SU-DHL-6 (cell line): ENCODE data around the gene CIB4.

ENCODE experiments used
- H2AFZ ChIP-seq: fragments of 200-600 bp; sonication (generic); 2 replicates; pipeline ENCODE4 v1.6.1; 2014; ENCODE audit warnings: low read depth, mild to moderate bottlenecking, moderate library complexity, mixed read lengths, antibody characterized with exemption, low read length; ENCODE audit not compliant: severe bottlenecking
- H3F3A ChIP-seq: fragments of 200-600 bp; shearing (Covaris generic); 2 replicates; pipeline ENCODE4 v1.6.0; 2016; ENCODE audit warnings: antibody characterized with exemption, mild to moderate bottlenecking; ENCODE audit not compliant: insufficient read depth
- H3K27ac ChIP-seq: fragments of 200-600 bp; sonication (generic); 2 replicates; pipeline ENCODE4 v1.5.1; 2016; ENCODE audit warnings: low read depth, mild to moderate bottlenecking, low read length, moderate library complexity, mixed read lengths
- H3K27me3 ChIP-seq: fragments of 200-600 bp; sonication (generic), shearing (Covaris generic); 2 replicates; pipeline ENCODE4 v1.6.0; 2014; ENCODE audit warnings: mild to moderate bottlenecking, low read length
- H3K36me3 ChIP-seq: fragments of 200-600 bp; sonication (generic); 2 replicates; pipeline ENCODE4 v1.6.1; 2014; ENCODE audit warnings: mild to moderate bottlenecking, low read length, mixed read lengths
- H3K4me2 ChIP-seq: fragments of 300-600, 200-600 bp; shearing (Covaris generic), sonication (generic); 2 replicates; pipeline ENCODE4 v1.6.0; 2014; ENCODE audit warnings: low read length, low read depth, mild to moderate bottlenecking; ENCODE audit not compliant: poor library complexity, severe bottlenecking
- H3K4me3 ChIP-seq: fragments of 200-600 bp; sonication (generic); 2 replicates; pipeline ENCODE4 v1.5.1; 2014; ENCODE audit warnings: antibody characterized with exemption, low read length, mild to moderate bottlenecking, mixed read lengths; ENCODE audit not compliant: insufficient read depth, poor library complexity, severe bottlenecking
- H3K79me2 ChIP-seq: fragments of 200-600 bp; sonication (generic); 2 replicates; pipeline ENCODE4 v1.6.1; 2014; ENCODE audit warnings: mild to moderate bottlenecking, low read length, moderate library complexity; ENCODE audit not compliant: insufficient read depth
- H3K9ac ChIP-seq: fragments of 200-600 bp; sonication (generic); 2 replicates; pipeline ENCODE4 v1.7.0; 2014; ENCODE audit warnings: mild to moderate bottlenecking, low read length
- H3K9me2 ChIP-seq: fragments of 200-600 bp; sonication (generic); replicated peaks from 2 replicates; pipeline ENCODE4 v1.6.1; 2014; ENCODE audit warnings: low read length; ENCODE audit not compliant: insufficient read depth
- H3K9me3 ChIP-seq: fragments of 200-600 bp; sonication (generic); 2 replicates; pipeline ENCODE4 v1.6.1; 2014; ENCODE audit warnings: low read length, mixed read lengths; ENCODE audit not compliant: insufficient read depth
- H4K20me1 ChIP-seq: fragments of 200-600 bp; sonication (generic); 2 replicates; pipeline ENCODE4 v1.6.1; 2014; ENCODE audit warnings: low read depth, mild to moderate bottlenecking, antibody characterized with exemption, low read length, moderate library complexity, mixed read lengths
- EZH2phosphoT487 ChIP-seq: fragments of 200-600 bp; sonication (generic), shearing (Covaris generic); conservative IDR thresholded peaks from 2 replicates; pipeline ENCODE4 v1.6.1; 2018; ENCODE audit warnings: mild to moderate bottlenecking, antibody characterized with exemption, low read length, moderate library complexity, mixed read lengths
- TF ChIP-seq, protein P1 (sequence below): fragments of 200-600 bp; sonication (generic); IDR thresholded peaks from one replicate; pipeline ENCODE4 v1.5.1; 2017; ENCODE audit warnings: antibody characterized with exemption, mild to moderate bottlenecking, low read length, moderate library complexity; ENCODE audit not compliant: insufficient read depth, poor library complexity, severe bottlenecking

CIB4 gene

DNA sequence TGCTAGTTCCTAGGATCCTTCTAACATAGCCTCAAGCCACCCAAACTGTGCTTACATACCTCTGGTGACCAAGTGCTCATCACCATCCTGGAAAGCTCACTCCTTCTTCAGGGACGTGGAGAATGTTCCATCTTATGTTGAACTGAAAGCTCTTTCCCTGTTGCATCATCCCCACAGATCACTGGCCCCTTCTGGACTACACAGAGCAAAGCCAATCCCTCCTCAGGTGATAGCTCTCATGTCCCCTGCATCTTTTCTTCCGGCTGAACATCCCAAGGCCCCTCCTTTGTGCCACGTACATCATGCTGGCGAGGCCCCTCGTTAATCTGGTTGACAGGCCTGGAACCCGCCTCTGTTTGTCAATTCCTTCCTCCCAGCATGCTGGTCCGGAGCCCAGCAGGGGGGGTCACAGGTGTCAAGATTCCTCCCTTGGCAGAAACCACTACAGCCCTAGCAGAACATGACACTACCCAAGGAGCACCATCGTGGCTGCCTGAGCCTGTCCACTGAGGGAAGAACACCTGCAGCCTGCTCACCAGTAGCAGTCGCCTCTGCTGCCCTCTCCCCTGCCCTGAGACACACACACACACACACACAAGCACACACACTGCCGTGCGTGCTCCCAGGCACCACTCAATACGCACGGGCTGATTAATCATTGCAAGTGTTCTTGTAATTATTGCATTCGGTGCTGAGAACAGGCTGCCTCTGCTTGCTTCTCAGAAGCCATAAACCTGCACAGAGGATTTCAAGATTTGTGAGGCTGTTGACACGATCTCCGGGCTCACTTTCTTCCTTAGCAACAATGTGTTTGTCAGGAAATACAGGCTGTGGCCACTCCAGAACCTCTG, 45.0 kb upstream of the CIB4 start:
- Histone ChIP-seq H3K4me3 (no peak overlapping the region), H2AFZ (no peak overlapping the region), H3K9ac (no peak overlapping the region), H4K20me1 (no peaks in the 10 kb centered on the region), H3K9me2 (no peaks in the 10 kb centered on the region), H3K27me3 (no peaks in the 10 kb centered on the region; the same call in 1 of the 2 replicates), H3K9me3 (no peaks in the 10 kb centered on the region), H3K4me2 (no peak overlapping the region), H3F3A (no peaks in the 10 kb centered on the region), H3K27ac (no peak overlapping the region), H3K79me2 (no peaks in the 10 kb centered on the region), H3K36me3 (no peaks in the 10 kb centered on the region)
- TF ChIP-seq, protein P1, sequence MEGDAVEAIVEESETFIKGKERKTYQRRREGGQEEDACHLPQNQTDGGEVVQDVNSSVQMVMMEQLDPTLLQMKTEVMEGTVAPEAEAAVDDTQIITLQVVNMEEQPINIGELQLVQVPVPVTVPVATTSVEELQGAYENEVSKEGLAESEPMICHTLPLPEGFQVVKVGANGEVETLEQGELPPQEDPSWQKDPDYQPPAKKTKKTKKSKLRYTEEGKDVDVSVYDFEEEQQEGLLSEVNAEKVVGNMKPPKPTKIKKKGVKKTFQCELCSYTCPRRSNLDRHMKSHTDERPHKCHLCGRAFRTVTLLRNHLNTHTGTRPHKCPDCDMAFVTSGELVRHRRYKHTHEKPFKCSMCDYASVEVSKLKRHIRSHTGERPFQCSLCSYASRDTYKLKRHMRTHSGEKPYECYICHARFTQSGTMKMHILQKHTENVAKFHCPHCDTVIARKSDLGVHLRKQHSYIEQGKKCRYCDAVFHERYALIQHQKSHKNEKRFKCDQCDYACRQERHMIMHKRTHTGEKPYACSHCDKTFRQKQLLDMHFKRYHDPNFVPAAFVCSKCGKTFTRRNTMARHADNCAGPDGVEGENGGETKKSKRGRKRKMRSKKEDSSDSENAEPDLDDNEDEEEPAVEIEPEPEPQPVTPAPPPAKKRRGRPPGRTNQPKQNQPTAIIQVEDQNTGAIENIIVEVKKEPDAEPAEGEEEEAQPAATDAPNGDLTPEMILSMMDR = no peak
- TF ChIP-seq EZH2phosphoT487 = no peak

DNA sequence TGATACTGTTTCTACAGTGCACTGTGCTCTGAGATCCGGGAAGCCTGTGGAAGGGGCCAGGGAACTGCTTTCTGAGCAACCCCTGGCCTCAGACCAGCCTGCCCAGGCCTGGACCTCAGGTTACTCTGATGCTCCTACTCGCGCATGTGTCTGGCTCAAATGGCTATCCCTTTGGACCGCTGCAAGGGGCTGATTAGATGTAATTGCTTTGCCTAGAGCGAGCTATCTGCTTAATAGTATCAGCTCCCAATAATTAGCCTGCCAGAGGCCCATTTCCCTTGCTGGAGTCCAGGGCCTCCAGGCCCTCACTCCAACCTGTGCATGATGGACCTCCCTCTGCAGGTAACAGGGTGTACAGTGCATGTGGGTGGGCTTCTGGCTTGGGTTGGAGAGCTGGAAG, 44.2 kb upstream of the CIB4 start:
- H3K27ac ChIP-seq = no peak overlapping the region
- H3K9me3 ChIP-seq = no peaks in the 10 kb centered on the region
- H3K79me2 ChIP-seq = no peaks in the 10 kb centered on the region
- no peaks in the 10 kb centered on the region for H3F3A ChIP-seq
- H3K36me3 ChIP-seq = no peaks in the 10 kb centered on the region
- no peak for TF ChIP-seq EZH2phosphoT487
- TF ChIP-seq, protein P1 = no peak
- H3K9me2 ChIP-seq = no peaks in the 10 kb centered on the region
- H4K20me1 ChIP-seq = no peaks in the 10 kb centered on the region
- H3K4me3 ChIP-seq = no peak overlapping the region
- H2AFZ ChIP-seq = no peak overlapping the region
- no peak overlapping the region for H3K9ac ChIP-seq
- H3K4me2 ChIP-seq = no peak overlapping the region
- H3K27me3 ChIP-seq = no peaks in the 10 kb centered on the region; the same call in 1 of the 2 replicates

DNA sequence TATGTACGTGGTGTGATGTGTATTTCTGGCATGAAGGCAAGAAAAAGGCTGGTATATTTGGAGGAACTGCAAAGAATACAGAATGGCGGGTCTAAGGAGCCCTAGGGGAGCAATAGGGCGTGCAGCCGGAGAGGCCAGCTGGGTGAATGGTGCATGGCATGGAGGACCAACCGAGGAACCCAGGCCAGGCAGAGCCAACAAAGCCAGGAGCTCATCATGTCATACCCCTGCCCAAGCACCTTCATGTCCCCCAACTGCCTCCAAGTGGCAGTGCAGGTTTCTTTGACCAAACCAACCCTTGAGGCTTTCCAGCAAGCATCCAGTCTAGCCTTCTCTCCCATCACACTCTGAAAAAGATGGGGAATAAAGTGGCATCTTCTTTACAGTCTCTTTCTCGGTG, 42.4 kb upstream of the CIB4 start:
- H3K27me3 ChIP-seq = no peaks in the 10 kb centered on the region; the same call in 1 of the 2 replicates
- H2AFZ ChIP-seq = no peak overlapping the region
- H3K79me2 ChIP-seq = no peaks in the 10 kb centered on the region
- H3K27ac ChIP-seq = no peak overlapping the region
- H3F3A ChIP-seq = no peaks in the 10 kb centered on the region
- no peaks in the 10 kb centered on the region for H3K9me2 ChIP-seq
- no peak overlapping the region for H3K4me2 ChIP-seq
- H4K20me1 ChIP-seq = no peaks in the 10 kb centered on the region
- no peaks in the 10 kb centered on the region for H3K36me3 ChIP-seq
- no peak overlapping the region for H3K9ac ChIP-seq
- no peak overlapping the region for H3K4me3 ChIP-seq
- no peak for TF ChIP-seq EZH2phosphoT487
- TF ChIP-seq, protein P1 = no peak
- no peaks in the 10 kb centered on the region for H3K9me3 ChIP-seq
